Superior temporal gyrus (tissue), 1 donor: Measurements from ENCODE around the gene DLK1.

ENCODE experiments used
- DNase-seq: peaks from one replicate; pipeline ENCODE4 v3.0.0-alpha.2; 2016; ENCODE audit errors: extremely low spot score

The DLK1 gene

GRCh38 chr14:100693877-100694578, 32.7 kb upstream of the DLK1 start:
- no peak for DNase-seq

DNA sequence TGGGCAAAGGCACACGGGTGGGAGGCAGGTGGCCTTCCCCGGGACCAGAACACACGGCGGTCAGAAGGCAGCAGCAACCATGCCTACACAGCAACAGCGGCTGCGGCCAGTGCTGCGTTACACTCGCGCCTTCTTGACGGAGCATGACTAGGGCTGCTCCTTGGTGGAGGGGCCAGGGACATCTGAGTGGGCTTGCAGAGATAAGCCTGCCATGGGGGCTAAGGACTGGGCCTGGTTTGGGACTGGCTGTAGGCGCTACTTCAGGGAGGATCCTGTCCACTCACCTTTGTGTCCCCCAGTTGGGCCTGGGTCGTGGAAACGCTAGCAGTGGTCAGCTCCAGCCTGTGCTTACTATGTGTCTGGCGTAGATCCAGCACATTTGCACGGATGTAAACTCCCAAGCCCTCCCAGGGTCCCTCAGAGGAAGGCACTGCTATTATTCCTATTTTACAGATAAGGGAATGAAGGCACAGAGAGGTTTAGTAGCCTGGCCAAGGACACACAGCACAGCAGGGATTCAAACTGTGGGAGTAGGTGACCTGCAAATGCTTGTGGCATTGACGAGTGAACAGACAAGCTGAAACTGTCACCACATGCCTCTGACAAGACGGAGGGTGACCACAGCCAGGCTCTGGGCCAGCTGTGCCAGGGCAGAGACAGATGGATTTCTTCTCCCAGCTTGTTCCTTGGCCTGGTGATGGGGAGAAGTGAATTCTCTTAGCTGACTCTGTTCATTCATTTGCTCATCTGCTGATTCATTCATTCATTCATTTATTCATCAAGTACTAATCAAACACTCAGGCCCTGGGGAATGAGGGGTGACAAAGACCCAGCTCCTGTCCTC, 31.9 kb upstream of the DLK1 start:
- no peak for DNase-seq

DNA sequence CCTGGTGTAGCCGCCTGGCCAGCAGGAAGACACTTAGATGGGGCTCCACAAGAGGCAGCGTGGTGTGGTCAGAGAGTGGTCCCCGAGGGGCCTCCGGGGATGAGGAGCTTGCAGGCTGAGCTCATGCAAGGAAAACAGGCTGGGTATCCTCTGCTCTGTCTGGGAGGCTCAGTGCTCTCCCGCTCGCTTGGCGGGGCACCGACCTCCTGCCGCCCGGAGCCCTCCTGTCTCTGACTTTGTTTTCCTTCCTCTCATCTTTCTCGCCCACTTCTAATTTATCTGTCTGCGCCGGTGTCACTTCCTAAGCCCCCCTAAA, 31.3 kb upstream of the DLK1 start:
- no peak for DNase-seq

GRCh38 chr14:100696008-100696407, 30.7 kb upstream of the DLK1 start:
- DNase-seq: no peak

GRCh38 chr14:100696590-100696989, 30.1 kb upstream of the DLK1 start:
- no peak for DNase-seq

DNA sequence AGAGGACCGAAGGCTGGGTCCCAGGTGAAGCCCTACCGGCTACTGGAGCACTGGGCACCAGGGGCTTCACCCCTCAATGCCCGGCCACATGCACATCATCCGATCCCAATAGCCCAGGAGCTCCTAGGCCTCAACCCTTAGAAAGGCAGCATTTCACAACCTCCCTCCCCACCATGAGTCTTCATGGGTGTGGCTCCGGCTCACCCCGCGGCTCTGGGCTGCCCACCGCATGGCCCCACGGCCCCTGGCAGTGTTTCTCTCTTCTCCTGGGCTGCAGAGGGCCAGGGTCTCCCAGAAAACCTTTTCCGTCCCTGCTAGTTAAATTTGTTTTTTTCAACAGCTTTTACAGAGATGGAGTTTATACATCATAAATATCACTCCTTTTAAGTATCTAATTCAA, 28.6 kb upstream of the DLK1 start:
- DNase-seq: no peak

- DNase-seq: no peak
Observed at GRCh38 chr14:100698666-100699448, 27.8 kb upstream of the DLK1 start.

DNA sequence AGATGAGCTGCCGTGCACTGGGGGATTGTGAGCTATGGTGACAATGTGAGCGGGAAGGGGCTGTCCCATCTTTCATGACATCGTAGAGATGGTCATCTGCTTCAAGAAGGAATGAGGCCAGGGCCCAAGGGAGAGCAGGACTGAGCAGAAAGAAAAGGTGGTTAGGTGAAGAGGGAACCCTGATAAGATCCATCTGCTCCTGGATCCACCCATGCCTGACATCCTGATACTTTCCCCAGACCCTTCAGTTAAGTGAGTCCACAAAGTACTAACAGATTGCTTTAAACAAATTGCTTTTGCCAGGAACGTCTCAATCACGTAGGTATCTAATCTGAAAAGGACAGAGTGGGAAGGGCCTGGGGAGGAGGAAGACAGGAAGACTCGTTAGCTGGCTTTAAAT, 25.4 kb upstream of the DLK1 start:
- DNase-seq: no peak

DNA sequence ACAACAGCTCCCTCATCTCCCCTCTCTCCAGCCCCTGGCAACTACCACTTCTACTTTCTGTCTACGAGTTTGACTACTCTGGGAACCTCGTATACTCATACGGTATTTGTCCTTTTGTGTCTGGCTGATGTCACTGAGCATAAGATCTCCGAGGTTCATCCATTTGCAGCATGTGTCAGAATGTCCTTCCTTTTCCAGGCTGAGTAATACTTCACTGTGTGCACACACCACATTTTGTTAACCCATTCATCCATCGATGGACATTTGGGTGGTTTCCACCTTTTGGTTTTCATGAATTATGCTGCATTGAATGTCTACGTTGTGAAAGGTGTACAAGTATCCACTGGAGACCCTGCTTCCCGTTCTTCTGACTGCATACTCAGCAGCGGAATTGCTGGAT, 24.1 kb upstream of the DLK1 start:
- no peak for DNase-seq

GRCh38 chr14:100703386-100704220, 23.1 kb upstream of the DLK1 start:
- DNase-seq: no peak

DNA sequence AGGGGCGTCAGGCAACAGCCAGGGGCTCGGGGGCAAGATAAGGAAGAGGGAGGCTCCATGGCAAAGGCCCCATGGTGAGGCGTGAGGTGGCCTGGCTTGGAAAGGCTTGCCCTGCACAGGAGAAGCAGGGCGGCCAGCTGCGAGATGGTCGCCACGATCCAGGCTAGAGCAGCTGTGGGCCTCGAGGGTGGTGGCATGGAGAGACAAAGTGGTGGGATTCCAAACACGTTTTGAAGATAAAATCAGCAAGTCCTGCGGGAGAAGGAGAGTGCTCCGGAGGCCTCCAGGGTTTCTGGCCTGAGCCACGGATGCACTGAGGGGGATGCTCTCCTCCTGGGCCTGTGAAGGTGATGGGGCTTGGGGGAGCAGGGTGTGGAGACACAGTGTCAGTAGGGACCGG, 20.5 kb upstream of the DLK1 start:
- DNase-seq: no peak

GRCh38 chr14:100706860-100707259, 19.8 kb upstream of the DLK1 start:
- no peak for DNase-seq

DNA sequence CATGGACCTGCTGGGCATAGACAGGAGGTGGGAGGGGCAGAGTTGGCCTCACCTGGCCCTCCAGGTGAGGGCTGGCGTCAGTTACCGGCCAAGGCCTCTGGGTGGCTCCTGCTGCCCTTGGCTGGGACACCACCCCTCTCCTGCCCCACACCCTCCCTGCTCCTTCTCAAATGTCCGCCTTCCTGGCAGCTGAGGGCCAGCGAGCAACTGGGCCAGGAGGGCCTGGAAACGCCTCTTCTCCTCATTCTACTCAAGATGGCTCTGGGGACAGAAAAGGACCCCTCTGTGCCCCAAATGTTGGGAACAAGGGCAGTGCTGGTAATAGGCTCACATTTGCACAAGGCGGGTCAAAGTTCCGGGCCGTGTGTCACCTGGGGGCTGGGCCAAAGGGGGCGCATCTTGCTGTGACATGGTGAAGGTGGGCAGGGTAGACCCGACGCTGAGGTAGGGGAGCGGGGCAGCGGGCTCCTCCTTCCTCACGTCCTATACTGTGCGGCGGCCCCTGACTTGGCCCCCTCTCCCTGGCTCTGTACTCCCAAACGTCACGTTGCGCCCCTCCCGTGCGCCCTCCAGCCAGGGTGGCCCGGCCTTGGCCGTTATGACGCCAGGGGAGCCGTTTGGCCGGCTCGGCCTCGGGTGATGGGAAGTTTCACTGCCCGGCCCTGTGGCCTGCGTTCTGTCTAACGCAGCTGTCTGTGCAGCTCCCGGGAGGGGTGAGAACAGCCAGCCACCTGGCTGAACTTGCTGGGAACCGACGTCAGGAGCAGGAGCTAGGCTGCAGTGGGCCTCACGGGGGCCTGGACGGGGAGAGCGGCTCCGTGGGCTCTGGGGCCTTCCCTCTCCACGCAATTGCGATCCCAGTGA, 18.0 kb upstream of the DLK1 start:
- no peak for DNase-seq

- DNase-seq: peak; percentile 45
Observed at GRCh38 chr14:100709289-100710284, 17.1 kb upstream of the DLK1 start.

- DNase-seq: no peak
Observed at GRCh38 chr14:100710391-100710790, 16.3 kb upstream of the DLK1 start.

- no peak for DNase-seq
Observed at GRCh38 chr14:100710826-100711462, 15.7 kb upstream of the DLK1 start.

DNA sequence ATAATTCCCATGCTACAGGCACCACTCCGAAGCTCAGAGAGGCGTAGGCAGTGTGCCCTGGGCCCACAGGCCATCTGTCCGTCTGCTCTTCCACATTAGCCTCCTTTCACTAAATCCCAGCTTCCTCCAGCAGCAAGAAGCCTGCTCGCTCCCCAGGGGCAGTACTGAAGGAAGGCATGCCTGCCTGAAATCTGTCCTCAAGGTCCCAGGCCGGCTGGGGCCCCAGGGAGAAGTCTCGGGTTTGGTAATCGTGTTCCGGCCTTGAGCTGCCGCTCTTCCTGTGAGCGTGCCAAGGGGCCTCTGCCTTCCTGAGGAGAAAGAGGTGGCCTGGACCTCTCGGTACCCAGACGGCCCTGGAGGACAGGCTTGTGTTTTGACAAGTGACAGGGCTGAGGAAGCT, 15.2 kb upstream of the DLK1 start:
- DNase-seq: no peak

DNA sequence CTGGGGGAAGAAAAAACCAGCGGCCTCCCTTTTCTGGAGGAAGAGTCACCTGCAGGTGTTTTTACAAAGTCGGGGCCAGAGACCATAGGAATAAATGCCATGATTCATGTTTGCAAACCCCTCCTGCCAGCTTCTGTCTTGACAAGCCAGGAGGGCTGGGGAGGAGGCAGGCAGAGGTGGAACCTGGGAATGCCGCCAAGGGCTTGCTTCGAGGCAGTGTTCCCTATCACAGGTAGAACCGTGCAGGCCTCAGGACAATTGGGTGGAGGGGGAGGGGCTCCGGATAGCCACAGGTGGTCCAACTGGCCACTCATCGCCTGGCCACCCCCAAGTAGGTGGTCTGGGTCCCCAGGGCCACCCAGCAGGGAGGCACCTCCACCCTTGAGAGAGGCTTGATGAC, 14.2 kb upstream of the DLK1 start:
- DNase-seq: no peak

DNA sequence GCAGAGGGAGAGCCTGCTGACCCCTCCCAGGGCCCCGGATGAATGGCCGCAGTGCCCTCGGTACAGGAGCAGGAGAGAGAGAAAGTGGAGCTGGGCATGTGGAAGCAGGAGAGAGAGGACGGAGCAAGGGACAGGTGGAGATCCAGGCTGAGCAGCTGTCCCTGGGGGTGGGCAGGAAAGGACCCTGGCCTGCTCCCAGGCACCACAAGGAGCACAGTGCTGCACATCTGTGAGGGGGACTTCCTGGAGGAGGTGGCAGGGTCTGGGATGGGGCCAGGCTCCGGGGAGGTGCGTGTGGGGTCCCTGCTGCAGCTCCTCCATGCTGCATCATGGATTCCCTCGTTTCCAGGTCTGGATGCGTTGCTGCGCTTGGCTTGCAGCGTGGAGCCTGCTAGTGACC, 13.0 kb upstream of the DLK1 start:
- DNase-seq: no peak
